NT2/D1 (cell line): ENCODE data around the gene BCKDHA.

Source experiments
- SUZ12 ChIP-seq: IDR thresholded peaks from 2 replicates; pipeline ENCODE4 v1.6.1; 2011; ENCODE audit not compliant: insufficient read length, insufficient read depth; ENCODE audit errors: extremely low read depth
- ZNF274 ChIP-seq: IDR thresholded peaks from 2 replicates; pipeline ENCODE4 v1.6.1; 2011; ENCODE audit warnings: mild to moderate bottlenecking, low read depth, low read length

- TF ChIP-seq SUZ12 = no peak
- no peak for TF ChIP-seq ZNF274
Measured at GRCh38 chr19:41402010-41402409, 4.4 kb downstream of the BCKDHA start.
